Upper lobe of right lung (tissue), 1 donor: ENCODE data around the gene CHDH. TPM values are rescaled to one million over a fixed set of nuclear protein-coding genes. Genes with fewer than 3 reads are reported as not detected.

ENCODE experiments used
- ATAC-seq: fragments of 200-7000 bp; cut with Tn5 transposase; one replicate; pipeline ENCODE4 v1.9.1; 2020; ENCODE audit warnings: mild to moderate bottlenecking, moderate library complexity
- DNase-seq: peaks from one replicate; pipeline ENCODE4 v3.0.0-alpha.2; 2020
- H3K27ac ChIP-seq: fragments of 200-600 bp; one replicate; pipeline ENCODE4 v1.8.0; 2022
- H3K27me3 ChIP-seq: fragments of 200-600 bp; one replicate; pipeline ENCODE4 v1.8.0; 2022; ENCODE audit warnings: mild to moderate bottlenecking
- H3K36me3 ChIP-seq: fragments of 200-600 bp; one replicate; pipeline ENCODE4 v1.8.0; 2022
- H3K4me1 ChIP-seq: fragments of 200-600 bp; one replicate; pipeline ENCODE4 v1.8.0; 2022
- H3K4me3 ChIP-seq: fragments of 200-600 bp; one replicate; pipeline ENCODE4 v1.8.0; 2022; ENCODE audit warnings: mild to moderate bottlenecking
- H3K9me3 ChIP-seq: fragments of 200-600 bp; one replicate; pipeline ENCODE4 v1.8.0; 2022
- CTCF ChIP-seq: fragments of 200-600 bp; IDR thresholded peaks from one replicate; pipeline ENCODE4 v1.8.0; 2022; ENCODE audit warnings: antibody characterized with exemption
- intact Hi-C: fragments of 100-400 bp; cut with DNase I; formaldehyde crosslinking; loops from one replicate; pipeline ENCODE4 v1.11.0; 2022
- total RNA-seq: library from RNA; stranded (reverse); fragmentation: NEBNext Ultra II Directional; extraction: Animal tissue kit (Norgen Biotek cat#: 25700); gene quantifications from one replicate; pipeline ENCODE4 v1.2.1, GENCODE V29; 2021
- donor health status: DM: no; HTN: yes; CAD: no; lungs with severe emphysema.

Gene CHDH
- total RNA-seq, 1 donor from 2014 or later: 10.9 TPM

- ATAC-seq (no peak), DNase-seq (peak; percentile 44)
- Histone ChIP-seq H3K9me3 (no peaks in the 10 kb centered on the region), H3K4me1 (no peaks in the 10 kb centered on the region), H3K27me3 (no peaks in the 10 kb centered on the region), H3K4me3 (no peak overlapping the region), H3K36me3 (no peaks in the 10 kb centered on the region), H3K27ac (no peak overlapping the region)
- no peak for TF ChIP-seq CTCF
- intact Hi-C loops: no loop called here
Observed at GRCh38 chr3:53809764-53810400, 36.3 kb downstream of the CHDH start.

GRCh38 chr3:53809267-53809666 lies 37.0 kb downstream of the CHDH start:
- H3K4me3 ChIP-seq: no peak overlapping the region
- no peaks in the 10 kb centered on the region for H3K9me3 ChIP-seq
- H3K27me3 ChIP-seq: no peaks in the 10 kb centered on the region
- H3K36me3 ChIP-seq: no peaks in the 10 kb centered on the region
- no peak for DNase-seq
- H3K27ac ChIP-seq: no peak overlapping the region
- no peaks in the 10 kb centered on the region for H3K4me1 ChIP-seq
- TF ChIP-seq CTCF: no peak
- ATAC-seq: no peak
- intact Hi-C loops: no loop called here

- H3K27ac ChIP-seq: no peak overlapping the region
- no peaks in the 10 kb centered on the region for H3K4me1 ChIP-seq
- no peaks in the 10 kb centered on the region for H3K9me3 ChIP-seq
- H3K27me3 ChIP-seq: no peaks in the 10 kb centered on the region
- TF ChIP-seq CTCF: no peak
- intact Hi-C loops: no loop called here
- ATAC-seq: no peak
- no peak overlapping the region for H3K4me3 ChIP-seq
- no peaks in the 10 kb centered on the region for H3K36me3 ChIP-seq
- no peak for DNase-seq
Observed at GRCh38 chr3:53808496-53808895, 37.7 kb downstream of the CHDH start.

GRCh38 chr3:53807117-53807810 lies 39.0 kb downstream of the CHDH start:
- H3K27ac ChIP-seq: no peak overlapping the region
- intact Hi-C loops: no loop called here

More at GRCh38 chr3:53807117-53807810, 39.0 kb downstream of the CHDH start:
- ATAC-seq (no peak), DNase-seq (peak; percentile 58)
- Histone ChIP-seq H3K27me3 (no peaks in the 10 kb centered on the region), H3K9me3 (no peaks in the 10 kb centered on the region), H3K4me3 (no peak overlapping the region), H3K4me1 (no peaks in the 10 kb centered on the region), H3K36me3 (no peaks in the 10 kb centered on the region)
- no peak for TF ChIP-seq CTCF
